Suprapubic skin (tissue), 3 donors: Measurements from ENCODE around the gene PHETA1.

Source experiments
- EP300 ChIP-seq: sonication (generic); formaldehyde crosslinking; IDR thresholded peaks from one replicate; pipeline ENCODE4 v1.6.1; 2017; ENCODE audit warnings: antibody characterized with exemption
- POLR2A ChIP-seq, 2 donors: fragments of 450-650 bp; IDR thresholded peaks; one replicate each; pipeline ENCODE4 v1.6.1; 2017; ENCODE audit warnings: antibody characterized with exemption in 2 of 2, mild to moderate bottlenecking in 2 of 2, moderate library complexity in 2 of 2
- TF ChIP-seq, protein P1 (sequence below), 2 donors: fragments of 200-600 bp in 1 of 2; fragments of 450-650 bp in 1 of 2; sonication (generic) in 1 of 2; IDR thresholded peaks; one replicate each; pipeline ENCODE4 v1.5.1; 2016 to 2019; ENCODE audit warnings: antibody characterized with exemption in 2 of 2, mild to moderate bottlenecking in 1 of 2, moderate library complexity in 1 of 2

DNA sequence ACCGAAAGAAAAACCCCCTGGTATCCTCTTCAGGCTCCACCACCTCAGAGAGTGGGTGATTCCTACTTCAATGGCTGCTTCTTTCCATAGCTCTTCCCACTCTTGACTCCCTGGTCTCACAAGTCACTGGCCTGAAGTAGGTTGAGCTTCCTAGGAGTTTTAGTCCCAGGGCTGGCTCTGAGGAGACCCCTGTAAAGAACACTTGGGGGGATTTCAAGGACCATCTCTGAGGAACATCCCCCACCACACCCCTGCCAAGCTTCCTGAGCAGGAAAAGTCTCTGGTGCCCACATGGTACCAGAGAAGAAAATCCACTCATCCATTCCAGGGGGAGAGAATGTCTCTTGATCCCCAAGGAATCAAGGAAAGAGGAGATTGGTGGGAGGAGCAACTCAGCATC, 25.7 kb downstream of the PHETA1 start:
- TF ChIP-seq, protein P1, sequence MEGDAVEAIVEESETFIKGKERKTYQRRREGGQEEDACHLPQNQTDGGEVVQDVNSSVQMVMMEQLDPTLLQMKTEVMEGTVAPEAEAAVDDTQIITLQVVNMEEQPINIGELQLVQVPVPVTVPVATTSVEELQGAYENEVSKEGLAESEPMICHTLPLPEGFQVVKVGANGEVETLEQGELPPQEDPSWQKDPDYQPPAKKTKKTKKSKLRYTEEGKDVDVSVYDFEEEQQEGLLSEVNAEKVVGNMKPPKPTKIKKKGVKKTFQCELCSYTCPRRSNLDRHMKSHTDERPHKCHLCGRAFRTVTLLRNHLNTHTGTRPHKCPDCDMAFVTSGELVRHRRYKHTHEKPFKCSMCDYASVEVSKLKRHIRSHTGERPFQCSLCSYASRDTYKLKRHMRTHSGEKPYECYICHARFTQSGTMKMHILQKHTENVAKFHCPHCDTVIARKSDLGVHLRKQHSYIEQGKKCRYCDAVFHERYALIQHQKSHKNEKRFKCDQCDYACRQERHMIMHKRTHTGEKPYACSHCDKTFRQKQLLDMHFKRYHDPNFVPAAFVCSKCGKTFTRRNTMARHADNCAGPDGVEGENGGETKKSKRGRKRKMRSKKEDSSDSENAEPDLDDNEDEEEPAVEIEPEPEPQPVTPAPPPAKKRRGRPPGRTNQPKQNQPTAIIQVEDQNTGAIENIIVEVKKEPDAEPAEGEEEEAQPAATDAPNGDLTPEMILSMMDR (IDR thresholded peaks at IDR 0.05): no peak
- TF ChIP-seq POLR2A (IDR thresholded peaks at IDR 0.05): no peak
- TF ChIP-seq EP300: no peak
